CD8-positive, alpha-beta memory T cell (primary cell): ENCODE measurements around the gene PRKCD. TPM values are rescaled to one million over a fixed set of nuclear protein-coding genes. Genes with fewer than 3 reads are reported as not detected.

Experiments
- CTCF ChIA-PET: fragments of 350-600 bp; sonication (Branson Sonifier 250); formaldehyde crosslinking; loops from one replicate; lab custom pipeline; 2021; ENCODE audit warnings: antibody characterized with exemption; lab: Charles Lee
- POLR2A ChIA-PET: fragments of 350-600 bp; sonication (Branson Sonifier 250); formaldehyde crosslinking; loops from one replicate; lab custom pipeline; 2021; ENCODE audit warnings: antibody characterized with exemption; lab: Charles Lee
- DNase-seq, 5 donors: peaks; one replicate each; pipeline versions ENCODE4 v3.0.0 to v3.0.0-alpha.2; 2020 to 2022; ENCODE audit warnings: mixed read lengths in 1 of 5
- H3K27ac ChIP-seq: one replicate; pipeline ENCODE4 v1.7.0; 2013; ENCODE audit warnings: low read depth, mild to moderate bottlenecking, low read length, moderate library complexity
- H3K27me3 ChIP-seq: 2 replicates; pipeline ENCODE4 v1.7.0; 2013; ENCODE audit warnings: low read length, mild to moderate bottlenecking; ENCODE audit not compliant: insufficient read depth, poor library complexity, severe bottlenecking
- H3K36me3 ChIP-seq: 2 replicates; pipeline ENCODE4 v1.7.0; 2013; ENCODE audit warnings: mild to moderate bottlenecking, low read length, moderate library complexity; ENCODE audit not compliant: insufficient read depth
- H3K4me1 ChIP-seq: 2 replicates; pipeline ENCODE4 v1.7.0; 2013; ENCODE audit warnings: mild to moderate bottlenecking, low read length, moderate library complexity; ENCODE audit not compliant: insufficient read depth
- H3K4me3 ChIP-seq: 2 replicates; pipeline ENCODE4 v1.7.0; 2013; ENCODE audit warnings: mild to moderate bottlenecking, low read length
- H3K9me3 ChIP-seq: 2 replicates; pipeline ENCODE4 v1.7.0; 2013; ENCODE audit warnings: mild to moderate bottlenecking, low read length
- H3K27ac Mint-ChIP-seq, 8 donors: one replicate each; pipeline ENCODE4 v1.8.0; 2020 to 2021; ENCODE audit warnings: mixed read lengths in 8 of 8, mild to moderate bottlenecking in 6 of 8, inconsistent platforms in 3 of 8, moderate library complexity in 3 of 8
- H3K27me3 Mint-ChIP-seq, 2 donors: one replicate each; pipeline ENCODE4 v1.8.0; 2020 to 2021; ENCODE audit warnings: mixed read lengths in 2 of 2, mild to moderate bottlenecking in 1 of 2, moderate library complexity in 1 of 2
- H3K36me3 Mint-ChIP-seq, 3 donors: one replicate each; pipeline ENCODE4 v1.8.0; 2020 to 2021; ENCODE audit warnings: mixed read lengths in 3 of 3, inconsistent platforms in 1 of 3, mild to moderate bottlenecking in 1 of 3
- H3K4me1 Mint-ChIP-seq, 3 donors: one replicate each; pipeline ENCODE4 v1.8.0; 2020 to 2021; ENCODE audit warnings: mixed read lengths in 3 of 3, inconsistent platforms in 1 of 3, mild to moderate bottlenecking in 1 of 3
- H3K4me3 Mint-ChIP-seq, 7 donors: one replicate each; pipeline ENCODE4 v1.8.0; 2020 to 2021; ENCODE audit warnings: mixed read lengths in 7 of 7, mild to moderate bottlenecking in 6 of 7, moderate library complexity in 4 of 7, inconsistent platforms in 2 of 7
- H3K9me3 Mint-ChIP-seq, 5 donors: one replicate each; pipeline ENCODE4 v1.8.0; 2020 to 2022; ENCODE audit warnings: mixed read lengths in 5 of 5, mild to moderate bottlenecking in 3 of 5, moderate library complexity in 2 of 5, inconsistent platforms in 1 of 5
- polyA plus RNA-seq: library from polyadenylated mRNA; unstranded; fragments of 300-500 nt; fragmentation: Illumina TruSeq; gene quantifications from one replicate; pipeline ENCODE4 v1.2.3, GENCODE V29; 2021
- total RNA-seq, 2 experiments: library from RNA; stranded (reverse); gene quantifications; one replicate each; pipeline ENCODE4 v1.2.3, GENCODE V29; 2021

Gene PRKCD
- total and polyA plus RNA-seq, 3 experiments from 2014 or later: 27.2 to 27.3 (median 27.3) TPM

- no peaks in the 10 kb centered on the region for H3K9me3 ChIP-seq
- H3K36me3 ChIP-seq: no peaks in the 10 kb centered on the region
- ChIA-PET POLR2A (interaction anchor here (0.6 to 0.8 kb wide), 2 partner anchors 63 to 86 kb away, joined by 3 to 4 read pairs; no protein-coding TSS in a partner anchor), CTCF (interaction anchor here (0.6 to 5.0 kb wide), 19 partner anchors 9 to 347 kb away, joined by 3 to 99 read pairs (median 4); partner anchors contain the start of gene RFT1)
- H3K36me3 Mint-ChIP-seq: peaks cover 0 to 14% (median 2%) of the 10 kb centered on the region in 3 donors
- H3K27ac ChIP-seq: no peak overlapping the region
- H3K9me3 Mint-ChIP-seq: no peaks in the 10 kb centered on the region
- H3K27ac Mint-ChIP-seq: peak overlapping the region in 2 of 8 donors; percentile 9 to 57
- H3K4me3 ChIP-seq: no peak overlapping the region
- H3K4me1 Mint-ChIP-seq: peaks cover 7 to 11% (median 8%) of the 10 kb centered on the region in 3 donors
- no peaks in the 10 kb centered on the region for H3K27me3 ChIP-seq
- peak in 2 of 5 donors; percentile 5 to 23 for DNase-seq
- H3K4me1 ChIP-seq: peaks cover 3% of the 10 kb centered on the region
- H3K27me3 Mint-ChIP-seq: peaks cover 0 to 4% of the 10 kb centered on the region in 2 donors
- H3K4me3 Mint-ChIP-seq: no peak overlapping the region
Measured at GRCh38 chr3:53196575-53197407, 35.8 kb downstream of the PRKCD start.

DNA sequence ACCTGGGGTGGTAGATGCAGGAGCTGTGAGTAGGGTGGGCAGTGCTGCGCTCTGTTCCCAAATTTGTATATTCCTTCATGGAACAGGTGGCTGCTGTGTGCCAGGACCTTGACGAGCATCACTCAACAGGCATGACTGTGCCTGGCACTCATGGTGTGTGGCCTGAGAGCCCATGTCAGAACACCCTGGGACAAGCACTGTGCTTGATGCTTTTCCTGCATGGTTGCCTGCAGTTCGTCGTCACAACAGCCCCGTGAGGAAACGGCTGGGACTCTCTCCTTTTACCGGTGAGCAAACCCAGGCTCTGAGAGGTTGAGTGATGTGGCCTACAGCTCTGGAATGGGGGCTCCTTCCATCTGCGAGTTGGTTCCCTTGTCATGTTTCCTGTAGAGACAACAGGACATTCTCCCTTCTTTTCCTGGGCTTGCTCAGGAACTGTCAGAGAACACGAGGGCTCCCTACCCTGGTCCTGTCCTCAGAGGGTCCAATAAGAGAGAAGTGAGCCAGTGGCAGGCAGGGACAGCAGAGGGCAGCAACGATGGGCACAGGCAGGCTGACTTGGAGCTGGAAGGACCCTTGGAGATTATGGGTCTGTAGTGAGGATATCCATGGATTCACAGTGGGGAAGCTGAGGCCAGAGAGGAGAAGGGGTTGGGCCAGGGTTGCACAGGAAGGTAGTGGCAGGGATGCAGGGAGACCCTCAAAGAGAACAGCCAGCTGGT lies 37.4 kb downstream of the PRKCD start:
- Mint-ChIP-seq H3K36me3 (peaks cover 0 to 4% (median 0%) of the 10 kb centered on the region in 3 donors), H3K4me3 (no peak overlapping the region), H3K27ac (no peak overlapping the region), H3K27me3 (peaks cover 1 to 4% of the 10 kb centered on the region in 2 donors), H3K4me1 (peaks cover 6 to 11% (median 7%) of the 10 kb centered on the region in 3 donors), H3K9me3 (no peaks in the 10 kb centered on the region)
- peaks cover 3% of the 10 kb centered on the region for H3K4me1 ChIP-seq
- H3K9me3 ChIP-seq: no peaks in the 10 kb centered on the region
- H3K36me3 ChIP-seq: no peaks in the 10 kb centered on the region
- H3K27me3 ChIP-seq: no peaks in the 10 kb centered on the region
- CTCF ChIA-PET: interaction anchor here (0.9 to 5.0 kb wide), 3 partner anchors 17 to 81 kb away, joined by 3 to 99 read pairs (median 3); no protein-coding TSS in a partner anchor
- POLR2A ChIA-PET: no interaction called here
- H3K27ac ChIP-seq: no peak overlapping the region
- DNase-seq: no peak
- H3K4me3 ChIP-seq: no peak overlapping the region

- H3K9me3 Mint-ChIP-seq: no peaks in the 10 kb centered on the region
Measured at GRCh38 chr3:53198996-53199395, 38.0 kb downstream of the PRKCD start.

DNA sequence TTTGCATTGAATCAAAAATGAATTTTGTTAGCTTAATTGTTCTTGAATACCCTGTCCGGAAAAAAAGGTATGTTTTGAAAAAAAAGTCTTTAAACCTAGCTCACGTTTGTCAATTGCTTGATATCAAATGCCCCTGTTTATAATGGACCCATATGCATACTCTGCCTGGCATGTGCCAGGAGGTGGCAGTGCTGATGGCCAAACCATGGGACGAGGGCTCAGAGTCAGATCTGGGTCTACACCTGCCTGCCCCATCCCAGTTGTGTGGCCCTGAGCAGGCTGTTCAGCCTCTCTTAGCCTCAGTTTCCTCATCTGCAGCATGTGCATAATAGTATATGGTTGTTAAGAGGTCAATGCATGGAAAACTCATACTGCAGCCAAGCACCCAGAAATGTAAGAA lies 38.8 kb downstream of the PRKCD start:
- H3K27me3 Mint-ChIP-seq: peaks cover 1 to 4% of the 10 kb centered on the region in 2 donors
- DNase-seq: no peak
- POLR2A ChIA-PET: no interaction called here
- Histone ChIP-seq H3K4me3 (no peak overlapping the region), H3K9me3 (no peaks in the 10 kb centered on the region), H3K27ac (no peak overlapping the region), H3K36me3 (no peaks in the 10 kb centered on the region), H3K4me1 (peaks cover 3% of the 10 kb centered on the region), H3K27me3 (no peaks in the 10 kb centered on the region)
- CTCF ChIA-PET: interaction anchor here (1.2 to 1.3 kb wide), 3 partner anchors 66 to 96 kb away, joined by 3 read pairs; no protein-coding TSS in a partner anchor
- no peak overlapping the region for H3K27ac Mint-ChIP-seq
- H3K4me1 Mint-ChIP-seq: peaks cover 6 to 11% (median 7%) of the 10 kb centered on the region in 3 donors
- no peak overlapping the region for H3K4me3 Mint-ChIP-seq
- no peaks in the 10 kb centered on the region for H3K36me3 Mint-ChIP-seq
- no peaks in the 10 kb centered on the region for H3K9me3 Mint-ChIP-seq

More at GRCh38 chr3:53198996-53199395, 38.0 kb downstream of the PRKCD start:
- DNase-seq: no peak
- Mint-ChIP-seq H3K27ac (peak overlapping the region in 1 of 8 donors; percentile 65), H3K27me3 (peaks cover 1 to 4% of the 10 kb centered on the region in 2 donors), H3K4me3 (no peak overlapping the region), H3K4me1 (peaks cover 6 to 11% (median 7%) of the 10 kb centered on the region in 3 donors), H3K36me3 (no peaks in the 10 kb centered on the region)
- Histone ChIP-seq H3K27me3 (no peaks in the 10 kb centered on the region), H3K4me3 (no peak overlapping the region), H3K27ac (no peak overlapping the region), H3K36me3 (no peaks in the 10 kb centered on the region), H3K4me1 (peaks cover 3% of the 10 kb centered on the region), H3K9me3 (no peaks in the 10 kb centered on the region)
- POLR2A ChIA-PET: no interaction called here
- CTCF ChIA-PET: interaction anchor here (1.3 to 5.0 kb wide), 2 partner anchors 65 to 82 kb away, joined by 3 to 99 read pairs; no protein-coding TSS in a partner anchor

DNA sequence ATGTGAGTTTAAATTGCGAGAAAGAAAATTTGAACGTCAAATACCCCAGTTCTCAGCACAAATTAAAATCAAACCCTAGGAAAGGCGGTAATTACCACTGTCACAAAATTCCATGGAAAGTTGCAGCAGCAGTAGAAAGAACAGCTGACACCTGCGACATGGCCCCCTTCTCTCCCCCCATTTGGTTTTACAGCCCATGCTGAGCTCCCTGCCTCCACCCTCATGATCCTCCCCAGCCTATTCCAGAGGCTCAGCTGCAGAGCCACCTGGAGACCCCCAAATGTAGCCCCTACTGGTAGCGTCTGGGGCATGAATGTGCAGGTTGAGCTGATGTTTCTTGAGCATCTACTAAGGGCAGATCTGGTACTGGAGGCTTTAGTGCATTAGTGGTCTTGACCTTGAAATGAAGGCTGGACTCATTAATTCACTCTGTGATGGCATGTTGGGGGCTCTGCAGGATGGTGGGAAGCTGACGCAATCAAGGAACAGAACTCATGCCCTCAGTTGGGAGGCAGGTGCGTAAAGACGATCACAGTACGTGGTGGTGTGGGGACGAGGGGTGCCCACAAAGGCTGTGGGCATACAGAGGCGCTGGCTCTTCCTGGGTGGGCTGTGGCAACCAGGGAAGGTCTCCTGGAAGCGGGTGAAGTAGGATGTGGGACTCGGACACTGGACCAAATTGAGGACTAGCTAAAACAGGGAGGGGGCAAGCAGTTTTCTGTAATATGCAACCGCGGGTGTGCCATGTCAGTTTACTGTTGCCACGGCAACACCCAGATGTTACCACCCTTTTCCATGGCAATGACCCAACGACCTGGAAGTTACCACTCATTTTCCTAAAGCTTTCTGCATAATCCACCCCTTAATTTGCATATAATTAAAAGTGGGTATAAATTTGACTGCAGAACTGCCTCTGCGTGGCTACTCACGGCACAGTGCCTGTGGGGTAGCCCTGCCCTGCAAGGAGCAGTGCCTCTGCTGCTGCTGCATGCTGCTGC lies 39.8 kb downstream of the PRKCD start:
- Histone ChIP-seq H3K27me3 (no peaks in the 10 kb centered on the region), H3K27ac (no peak overlapping the region), H3K4me1 (peaks cover under 1% of the 10 kb centered on the region), H3K9me3 (no peaks in the 10 kb centered on the region), H3K4me3 (no peak overlapping the region), H3K36me3 (no peaks in the 10 kb centered on the region)
- POLR2A ChIA-PET: no interaction called here
- CTCF ChIA-PET: interaction anchor here (1.1 to 1.3 kb wide), 3 partner anchors 9 to 97 kb away, joined by 3 to 4 read pairs (median 3); no protein-coding TSS in a partner anchor
- Mint-ChIP-seq H3K27ac (no peak overlapping the region), H3K4me1 (peaks cover 0 to 3% (median 0%) of the 10 kb centered on the region in 3 donors), H3K36me3 (no peaks in the 10 kb centered on the region), H3K27me3 (peaks cover 1 to 4% of the 10 kb centered on the region in 2 donors), H3K9me3 (no peaks in the 10 kb centered on the region), H3K4me3 (no peak overlapping the region)
- no peak for DNase-seq

DNA sequence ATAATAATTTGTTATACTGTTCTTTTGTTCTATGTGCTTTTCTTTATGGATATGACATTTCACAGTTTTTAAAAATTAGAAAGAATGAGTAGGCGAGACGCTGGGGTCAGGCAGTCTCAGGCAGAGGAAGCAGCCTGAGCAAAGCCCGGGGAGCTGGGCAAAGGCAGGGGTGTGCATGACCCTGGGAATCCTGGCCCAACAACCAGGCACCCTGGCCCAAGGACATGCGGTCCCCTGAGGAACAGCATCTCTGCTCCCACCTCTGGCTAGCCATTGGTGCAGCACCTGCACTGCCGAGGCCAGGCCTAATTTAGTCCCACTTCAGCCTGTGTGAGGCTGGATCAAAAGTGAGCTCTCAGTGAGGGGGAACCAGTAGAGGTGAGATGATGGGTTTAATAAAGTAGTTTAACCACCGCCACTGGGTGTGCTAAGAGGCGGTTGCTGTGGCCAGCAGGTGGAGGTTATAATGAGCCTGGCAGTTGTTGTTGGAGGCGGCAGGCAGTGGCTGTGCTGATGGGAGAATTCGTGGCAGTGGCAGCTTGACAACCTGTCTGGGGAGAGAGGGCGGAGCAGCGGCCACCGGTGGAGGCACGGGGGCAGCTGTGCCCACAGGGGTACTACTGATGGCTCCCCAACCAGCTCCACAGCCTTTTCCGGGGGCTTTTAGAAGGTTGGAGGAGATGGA lies 41.5 kb downstream of the PRKCD start:
- ChIA-PET POLR2A (no interaction called here), CTCF (no interaction called here)
- H3K27ac ChIP-seq: no peak overlapping the region
- Mint-ChIP-seq H3K4me1 (no peaks in the 10 kb centered on the region), H3K27me3 (peaks cover 1 to 4% of the 10 kb centered on the region in 2 donors), H3K36me3 (no peaks in the 10 kb centered on the region), H3K9me3 (peaks cover 0 to 9% (median 6%) of the 10 kb centered on the region in 5 donors), H3K4me3 (peak overlapping the region in 1 of 7 donors; percentile 62), H3K27ac (peak overlapping the region in 1 of 8 donors; percentile 63)
- DNase-seq: no peak
- no peaks in the 10 kb centered on the region for H3K36me3 ChIP-seq
- no peaks in the 10 kb centered on the region for H3K4me1 ChIP-seq
- no peaks in the 10 kb centered on the region for H3K27me3 ChIP-seq
- no peaks in the 10 kb centered on the region for H3K9me3 ChIP-seq
- H3K4me3 ChIP-seq: no peak overlapping the region
